Stomach (tissue), 4 donors: Measurements from ENCODE around the gene CYP1A2.

ENCODE experiments used
- CTCF ChIP-seq, 7 experiments: fragments of 450-650 bp in 4 of 7; fragments of 200-600 bp in 3 of 7; sonication (generic) in 3 of 7; IDR thresholded peaks; one replicate each; pipeline ENCODE4 v1.5.1; 2016 to 2019; ENCODE audit warnings: antibody characterized with exemption in 7 of 7, control low read depth in 2 of 7, mild to moderate bottlenecking in 1 of 7
- POLR2A ChIP-seq, 4 donors: fragments of 450-650 bp; IDR thresholded peaks; one replicate each; pipeline ENCODE4 v1.6.1; 2016; ENCODE audit warnings: antibody characterized with exemption in 4 of 4, control low read depth in 2 of 4, mild to moderate bottlenecking in 1 of 4, moderate library complexity in 1 of 4
- POLR2AphosphoS5 ChIP-seq, 3 donors: sonication (generic); formaldehyde crosslinking; IDR thresholded peaks; one replicate each; pipeline ENCODE4 v1.6.1; 2016; ENCODE audit warnings: antibody characterized with exemption in 3 of 3

GRCh38 chr15:74794970-74795349 lies 46.3 kb downstream of the CYP1A2 start:
- TF ChIP-seq POLR2AphosphoS5 (IDR thresholded peaks at IDR 0.05) (no peak), POLR2A (IDR thresholded peaks at IDR 0.05) (no peak), CTCF (IDR thresholded peaks at IDR 0.05) (no peak)
